Aorta (tissue), 5 donors: ENCODE data around the gene GASK1A. TPM values are rescaled to one million over a fixed set of nuclear protein-coding genes. Genes with fewer than 3 reads are reported as not detected.

Experiments
- ATAC-seq: fragments of 200-7000 bp; cut with Tn5 transposase; one replicate; pipeline ENCODE4 v1.9.1; 2022; ENCODE audit warnings: moderate library complexity; ENCODE audit not compliant: low FRiP score
- DNase-seq, 2 donors: peaks; one replicate each; pipeline ENCODE4 v3.0.0-alpha.2; 2020
- H3K27ac ChIP-seq, 2 donors: one replicate each; pipeline ENCODE4 v1.5.1; 2013; ENCODE audit warnings: low read length in 2 of 2, mild to moderate bottlenecking in 2 of 2, moderate library complexity in 2 of 2, control low read depth in 1 of 2, inconsistent platforms in 1 of 2, low read depth in 1 of 2
- H3K27me3 ChIP-seq, 2 donors: one replicate each; pipeline ENCODE4 v1.6.1; 2013; ENCODE audit warnings: control low read depth in 1 of 2, low read length in 1 of 2, mild to moderate bottlenecking in 1 of 2, moderate library complexity in 1 of 2; ENCODE audit not compliant: insufficient read depth in 2 of 2, control insufficient read depth in 1 of 2
- H3K36me3 ChIP-seq, 2 donors: one replicate each; pipeline ENCODE4 v1.6.1; 2013; ENCODE audit warnings: control low read depth in 1 of 2, low read length in 1 of 2, mild to moderate bottlenecking in 1 of 2; ENCODE audit not compliant: insufficient read depth in 2 of 2, control insufficient read depth in 1 of 2
- H3K4me1 ChIP-seq, 2 donors: one replicate each; pipeline ENCODE4 v1.6.1; 2013; ENCODE audit warnings: low read length in 2 of 2, control low read depth in 1 of 2, mild to moderate bottlenecking in 1 of 2, moderate library complexity in 1 of 2; ENCODE audit not compliant: insufficient read depth in 2 of 2, control insufficient read depth in 1 of 2
- H3K4me3 ChIP-seq, 2 donors: one replicate each; pipeline ENCODE4 v1.5.1; 2013; ENCODE audit warnings: low read length in 2 of 2, control low read depth in 1 of 2, mild to moderate bottlenecking in 1 of 2
- H3K9me3 ChIP-seq: one replicate; pipeline ENCODE4 v1.6.1; 2013; ENCODE audit warnings: mild to moderate bottlenecking, low read length; ENCODE audit not compliant: control insufficient read depth
- WGBS, 2 donors: extraction: QIAGEN DNeasy Blood & Tissue Kit; methylation state at CpG; one replicate each; pipeline ENCODE4 v1.1.7; 2013; 5-methylcytosine and 5-hydroxymethylcytosine counted together
- intact Hi-C, 2 donors: fragments of 100-400 bp; cut with DNase I; formaldehyde crosslinking; loops; one replicate each; pipeline versions ENCODE4 v1.14.2 to v1.15.0; 2022
- polyA plus RNA-seq, 2 donors: library from polyadenylated mRNA; stranded (reverse); fragments of 200-250 nt; gene quantifications; one replicate each; pipeline ENCODE4 v1.2.3, GENCODE V29; 2013
- total RNA-seq, 2 donors: library from RNA; stranded (reverse); fragmentation: NEBNext Ultra II Directional; extraction: Animal tissue kit (Norgen Biotek cat#: 25700); gene quantifications; one replicate each; pipeline ENCODE4 v1.2.1, GENCODE V29; 2021
- donor health status: healthy with polysubstance abuse.
- donor health status: Bipolar disorder and iron deficiency.
- donor health status: DM: no; HTN: no; CAD: no.
- donor health status: DM: no; HTN: no; CAD: no.
- donor health status: DM: yes; HTN: yes; CAD: no.

Gene GASK1A
- total and polyA plus RNA-seq, 4 donors, result 0.38 to 33.7 (median 8.0) TPM

DNA sequence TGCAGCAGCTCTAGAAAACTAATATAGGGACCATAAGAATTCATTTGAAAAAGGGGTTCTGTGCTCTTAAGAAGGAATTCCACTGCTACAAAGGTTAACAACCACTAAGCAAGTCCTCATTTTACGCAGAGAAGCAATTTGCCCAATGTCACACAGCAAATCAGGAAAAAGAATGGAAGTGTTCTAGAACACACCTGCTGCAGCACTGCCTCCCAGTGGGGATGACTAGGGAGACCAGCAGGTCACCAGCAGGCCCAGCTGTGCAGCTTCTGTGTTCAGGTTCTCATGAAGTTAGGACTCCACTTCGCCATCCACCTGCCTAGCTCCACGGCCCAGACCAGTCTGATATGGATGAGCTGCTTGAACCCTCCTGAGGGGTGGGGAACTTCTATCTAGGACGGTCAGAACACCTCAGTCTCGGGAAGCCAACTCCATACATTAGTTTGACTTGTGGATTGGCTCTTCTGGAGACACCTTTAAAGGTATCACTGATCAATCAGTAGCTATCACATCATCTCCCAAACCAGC is 108.2 kb downstream of the GASK1A start:
- Histone ChIP-seq H3K27me3 (no peaks in the 10 kb centered on the region), H3K27ac (no peak overlapping the region), H3K36me3 (peaks cover 0 to 6% of the 10 kb centered on the region in 2 donors), H3K4me1 (no peaks in the 10 kb centered on the region), H3K9me3 (peaks cover 1% of the 10 kb centered on the region), H3K4me3 (no peak overlapping the region)
- 93 to 96% methylated on average over 5 of the region's 5 CpGs for WGBS, 2 donors
- no peak for ATAC-seq
- intact Hi-C loops, result no loop called here
- no peak for DNase-seq

GRCh38 chr3:43089081-43089480 is 110.0 kb downstream of the GASK1A start:
- H3K27ac ChIP-seq, result no peak overlapping the region
- intact Hi-C loops, result no loop called here
- ATAC-seq (no peak), DNase-seq (no peak)
- H3K4me1 ChIP-seq, result no peaks in the 10 kb centered on the region
- H3K36me3 ChIP-seq, result peaks cover 0 to 6% of the 10 kb centered on the region in 2 donors
- H3K27me3 ChIP-seq, result no peaks in the 10 kb centered on the region
- no peaks in the 10 kb centered on the region for H3K9me3 ChIP-seq
- WGBS, 2 donors, result 96 to 97% methylated on average over 4 of the region's 4 CpGs
- H3K4me3 ChIP-seq, result no peak overlapping the region

- whole genome bisulfite sequencing, 2 donors, result 96 to 97% methylated on average over 3 of the region's 3 CpGs
- intact Hi-C loops, result no loop called here
- Histone ChIP-seq H3K9me3 (no peaks in the 10 kb centered on the region), H3K4me3 (no peak overlapping the region), H3K36me3 (peaks cover 0 to 6% of the 10 kb centered on the region in 2 donors), H3K27ac (no peak overlapping the region), H3K27me3 (no peaks in the 10 kb centered on the region), H3K4me1 (no peaks in the 10 kb centered on the region)
- ATAC-seq (no peak), DNase-seq (no peak)
Measured at GRCh38 chr3:43090238-43090637, 111.1 kb downstream of the GASK1A start.

DNA sequence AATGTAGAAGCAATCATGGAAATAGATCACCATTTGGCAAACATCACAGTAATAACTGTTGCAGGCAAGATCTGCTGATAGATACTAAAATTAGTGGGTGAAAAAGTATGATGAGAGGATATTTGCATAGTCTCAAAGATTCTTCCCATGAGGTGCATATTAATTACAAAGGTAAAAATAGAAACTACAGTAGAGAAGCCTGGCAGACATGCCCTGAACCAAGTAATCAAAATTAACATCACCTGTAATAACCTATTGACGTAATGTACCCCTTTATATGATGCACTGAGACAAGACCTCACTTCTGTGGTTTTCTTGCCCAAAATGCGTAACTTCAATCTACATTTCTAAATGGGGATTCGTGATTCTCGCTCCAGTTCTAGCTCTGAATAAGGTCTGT is 112.4 kb downstream of the GASK1A start:
- no peaks in the 10 kb centered on the region for H3K27me3 ChIP-seq
- H3K36me3 ChIP-seq, result peaks cover 0 to 6% of the 10 kb centered on the region in 2 donors
- no peaks in the 10 kb centered on the region for H3K4me1 ChIP-seq
- WGBS, 2 donors, result 97 to 100% methylated on average over 4 of the region's 4 CpGs
- DNase-seq (no peak), ATAC-seq (no peak)
- no peak overlapping the region for H3K27ac ChIP-seq
- no peaks in the 10 kb centered on the region for H3K9me3 ChIP-seq
- no peak overlapping the region for H3K4me3 ChIP-seq
- intact Hi-C loops, result no loop called here

- 82 to 90% methylated on average over 1 of the region's 1 CpG for WGBS, 2 donors
- intact Hi-C loops, result no loop called here
- H3K36me3 ChIP-seq, result peaks cover 0 to 6% of the 10 kb centered on the region in 2 donors
- H3K27me3 ChIP-seq, result no peaks in the 10 kb centered on the region
- H3K4me3 ChIP-seq, result no peak overlapping the region
- H3K9me3 ChIP-seq, result no peaks in the 10 kb centered on the region
- H3K27ac ChIP-seq, result no peak overlapping the region
- no peaks in the 10 kb centered on the region for H3K4me1 ChIP-seq
- no peak for ATAC-seq
- no peak for DNase-seq
Measured at GRCh38 chr3:43093006-43093405, 113.9 kb downstream of the GASK1A start.

DNA sequence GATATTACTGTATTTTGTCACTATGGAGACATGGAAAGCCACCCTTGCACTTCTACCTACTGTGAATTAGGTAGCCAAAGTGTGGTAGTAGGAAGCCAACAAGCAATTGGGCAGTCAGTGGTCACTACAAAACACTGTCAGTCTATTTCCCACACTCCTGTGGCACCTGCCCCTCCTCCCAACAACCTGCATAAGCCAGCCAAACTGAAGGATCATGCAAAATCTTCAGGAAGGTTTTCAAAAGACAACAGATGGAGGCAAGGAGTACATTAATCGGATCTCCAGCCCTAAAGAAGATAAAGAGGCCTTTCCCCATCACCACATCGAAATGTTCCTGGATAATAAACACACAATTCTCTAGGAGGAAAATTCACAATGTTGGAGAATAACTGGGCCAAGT is 114.9 kb downstream of the GASK1A start:
- intact Hi-C loops, result no loop called here
- WGBS, 2 donors, result 74 to 82% methylated on average over 2 of the region's 2 CpGs
- DNase-seq, result no peak
- H3K4me1 ChIP-seq, result no peaks in the 10 kb centered on the region
- no peak for ATAC-seq
- H3K9me3 ChIP-seq, result no peaks in the 10 kb centered on the region
- no peak overlapping the region for H3K27ac ChIP-seq
- no peak overlapping the region for H3K4me3 ChIP-seq
- H3K27me3 ChIP-seq, result no peaks in the 10 kb centered on the region
- H3K36me3 ChIP-seq, result peaks cover 0 to 6% of the 10 kb centered on the region in 2 donors

- no peaks in the 10 kb centered on the region for H3K9me3 ChIP-seq
- intact Hi-C loops, result no loop called here
- H3K4me1 ChIP-seq, result no peaks in the 10 kb centered on the region
- ATAC-seq, result no peak
- H3K27me3 ChIP-seq, result no peaks in the 10 kb centered on the region
- peaks cover 0 to 6% of the 10 kb centered on the region in 2 donors for H3K36me3 ChIP-seq
- H3K27ac ChIP-seq, result no peak overlapping the region
- WGBS, 2 donors, result 85 to 90% methylated on average over 2 of the region's 2 CpGs
- H3K4me3 ChIP-seq, result no peak overlapping the region
- no peak for DNase-seq
Measured at GRCh38 chr3:43094381-43094780, 115.3 kb downstream of the GASK1A start.

- Histone ChIP-seq H3K27me3 (no peaks in the 10 kb centered on the region), H3K4me3 (no peak overlapping the region), H3K27ac (no peak overlapping the region), H3K4me1 (no peaks in the 10 kb centered on the region), H3K36me3 (peaks cover 0 to under 1% of the 10 kb centered on the region in 2 donors), H3K9me3 (no peaks in the 10 kb centered on the region)
- DNase-seq (no peak), ATAC-seq (no peak)
- intact Hi-C loops, result no loop called here
- 95 to 96% methylated on average over 4 of the region's 4 CpGs for WGBS, 2 donors
Measured at GRCh38 chr3:43094851-43095250, 115.7 kb downstream of the GASK1A start.

DNA sequence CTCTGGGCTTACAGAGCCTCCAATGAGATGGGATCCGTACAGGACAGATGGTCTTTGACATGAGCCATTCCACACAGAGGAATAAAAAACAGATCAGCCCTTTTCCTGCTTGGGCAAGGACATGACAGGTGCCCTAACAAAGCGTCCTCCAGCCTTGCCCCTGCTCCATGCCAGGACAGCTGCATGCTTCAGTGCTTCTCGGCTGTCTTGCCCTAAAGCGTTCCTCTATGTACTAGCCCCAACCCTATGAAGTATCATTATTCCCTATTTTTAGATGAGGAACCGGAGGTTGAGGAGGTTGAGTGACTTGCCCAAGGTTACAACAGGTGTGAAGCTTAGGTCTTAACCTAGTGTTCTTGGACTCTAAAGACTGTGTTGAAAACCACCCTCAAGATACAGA is 116.3 kb downstream of the GASK1A start:
- H3K4me3 ChIP-seq, result no peak overlapping the region
- H3K27ac ChIP-seq, result no peak overlapping the region
- no peaks in the 10 kb centered on the region for H3K36me3 ChIP-seq
- no peaks in the 10 kb centered on the region for H3K4me1 ChIP-seq
- H3K27me3 ChIP-seq, result no peaks in the 10 kb centered on the region
- intact Hi-C loops, result no loop called here
- whole genome bisulfite sequencing, 2 donors, result 98% methylated on average over 5 of the region's 5 CpGs
- ATAC-seq, result peak; percentile 6
- no peak for DNase-seq
- H3K9me3 ChIP-seq, result no peaks in the 10 kb centered on the region
